Epithelial cell of proximal tubule (primary cell): ENCODE measurements around the gene AQP2. TPM values are rescaled to one million over a fixed set of nuclear protein-coding genes. Genes with fewer than 3 reads are reported as not detected.

Source experiments
- DNase-seq: peaks from one replicate; pipeline ENCODE4 v3.0.0-alpha.2; 2011; ENCODE audit warnings: low read depth
- H3K4me3 ChIP-seq: 2 replicates; pipeline ENCODE4 v1.5.1; 2011; ENCODE audit warnings: low read depth, mild to moderate bottlenecking, low read length
- CTCF ChIP-seq: conservative IDR thresholded peaks from 2 replicates; pipeline ENCODE4 v1.5.1; 2012; ENCODE audit warnings: low read depth, mild to moderate bottlenecking, low read length
- total RNA-seq: library from RNA; depleted of rRNA; stranded (reverse); fragments of >200 nt; gene quantifications from 2 replicates; pipeline ENCODE4 v1.2.3, GENCODE V29; 2015

Gene AQP2
- total RNA-seq, 1 donor from 2014 or later, result not detected

- DNase-seq, result no peak
- TF ChIP-seq CTCF, result no peak
- H3K4me3 ChIP-seq, result no peak overlapping the region
Measured at GRCh38 chr12:49965836-49966235, 15.3 kb downstream of the AQP2 start.

GRCh38 chr12:49966511-49967041 is 16.0 kb downstream of the AQP2 start:
- no peak for DNase-seq
- no peak overlapping the region for H3K4me3 ChIP-seq
- TF ChIP-seq CTCF, result no peak

GRCh38 chr12:49967042-49967776 is 16.7 kb downstream of the AQP2 start:
- H3K4me3 ChIP-seq, result peak overlapping the region; percentile 52
- no peak for DNase-seq
- TF ChIP-seq CTCF, result peak; percentile 78

GRCh38 chr12:49967777-49968250 is 17.3 kb downstream of the AQP2 start:
- DNase-seq, result no peak
- no peak for TF ChIP-seq CTCF
- peak overlapping the region; percentile 52 for H3K4me3 ChIP-seq

GRCh38 chr12:49968471-49968870 is 17.9 kb downstream of the AQP2 start:
- H3K4me3 ChIP-seq, result no peak overlapping the region
- no peak for DNase-seq
- no peak for TF ChIP-seq CTCF

- H3K4me3 ChIP-seq, result no peak overlapping the region
- DNase-seq, result no peak
- no peak for TF ChIP-seq CTCF
Measured at GRCh38 chr12:49969027-49969426, 18.5 kb downstream of the AQP2 start.
